ENCODE data around the gene CPAMD8. TPM values are rescaled to one million over a fixed set of nuclear protein-coding genes. Genes with fewer than 3 reads are reported as not detected.

The CPAMD8 gene
- total and polyA plus RNA-seq, 2 donors (not counting 1 experiment from before 2014, with no cell fraction given) = 0.14 to 1.7 TPM

- Histone ChIP-seq H3K9me3 (ENCODE audit: control insufficient read depth, insufficient read depth, low read depth, low read length) (no peaks in the 10 kb centered on the region), H3K36me3 (ENCODE audit: control insufficient read depth, insufficient read depth, low read length) (no peaks in the 10 kb centered on the region), H3K79me2 (ENCODE audit: control insufficient read depth, insufficient read depth, low read length) (peaks cover 25% of the 10 kb centered on the region), H3K4me3 (replicated peaks in 1 of 4; ENCODE audit: control extremely low read depth in 1 of 4, insufficient read depth in 1 of 4, low read depth in 3 of 4, low read length in 4 of 4) (no peak overlapping the region), H3K4me2 (ENCODE audit: extremely low read depth, insufficient read depth, low read length) (no peak overlapping the region), H2AFZ (ENCODE audit: low read length) (no peak overlapping the region), H3K27ac (ENCODE audit: insufficient read depth, low read length) (no peak overlapping the region), H3K4me1 (ENCODE audit: control insufficient read depth, extremely low read depth, insufficient read depth, low read length) (peaks cover 6% of the 10 kb centered on the region), H3K9ac (ENCODE audit: insufficient read depth, low read length) (no peak overlapping the region), H3K27me3 (ENCODE audit: control insufficient read depth, insufficient read depth, low read length) (no peaks in the 10 kb centered on the region), H4K20me1 (ENCODE audit: control insufficient read depth, extremely low read depth, insufficient read depth, low read length) (no peaks in the 10 kb centered on the region)
- no peak for DNase-seq (ENCODE audit: low read depth in 2 of 2)
- no peak for TF ChIP-seq CTCF (conservative IDR thresholded peaks at IDR 0.05 in 1 of 2, IDR thresholded peaks at IDR 0.05 in 1 of 2; ENCODE audit: low read depth in 1 of 2, low read length in 2 of 2)
- TF ChIP-seq EZH2 (IDR thresholded peaks at IDR 0.05; ENCODE audit: low read length, missing control alignments) = no peak
Observed at GRCh38 chr19:17070912-17071311, 44.3 kb upstream of the CPAMD8 start.

GRCh38 chr19:17070421-17070820 is 43.8 kb upstream of the CPAMD8 start:
- Histone ChIP-seq H3K27me3 (ENCODE audit: control insufficient read depth, insufficient read depth, low read length) (no peaks in the 10 kb centered on the region), H2AFZ (ENCODE audit: low read length) (no peak overlapping the region), H3K4me1 (ENCODE audit: control insufficient read depth, extremely low read depth, insufficient read depth, low read length) (peaks cover 6% of the 10 kb centered on the region), H3K36me3 (ENCODE audit: control insufficient read depth, insufficient read depth, low read length) (no peaks in the 10 kb centered on the region), H3K79me2 (ENCODE audit: control insufficient read depth, insufficient read depth, low read length) (peaks cover 24% of the 10 kb centered on the region), H3K4me2 (ENCODE audit: extremely low read depth, insufficient read depth, low read length) (no peak overlapping the region), H3K27ac (ENCODE audit: insufficient read depth, low read length) (no peak overlapping the region), H4K20me1 (ENCODE audit: control insufficient read depth, extremely low read depth, insufficient read depth, low read length) (no peaks in the 10 kb centered on the region), H3K4me3 (replicated peaks in 1 of 4; ENCODE audit: control extremely low read depth in 1 of 4, insufficient read depth in 1 of 4, low read depth in 3 of 4, low read length in 4 of 4) (no peak overlapping the region), H3K9me3 (ENCODE audit: control insufficient read depth, insufficient read depth, low read depth, low read length) (no peaks in the 10 kb centered on the region), H3K9ac (ENCODE audit: insufficient read depth, low read length) (no peak overlapping the region)
- TF ChIP-seq CTCF (conservative IDR thresholded peaks at IDR 0.05 in 1 of 2, IDR thresholded peaks at IDR 0.05 in 1 of 2; ENCODE audit: low read depth in 1 of 2, low read length in 2 of 2) (no peak), EZH2 (IDR thresholded peaks at IDR 0.05; ENCODE audit: low read length, missing control alignments) (no peak)
- DNase-seq (ENCODE audit: low read depth in 2 of 2) = no peak

GRCh38 chr19:17069193-17069592 is 42.6 kb upstream of the CPAMD8 start:
- no peak overlapping the region for H3K4me3 ChIP-seq (replicated peaks in 1 of 4; ENCODE audit: control extremely low read depth in 1 of 4, insufficient read depth in 1 of 4, low read depth in 3 of 4, low read length in 4 of 4)
- no peak overlapping the region for H3K9ac ChIP-seq (ENCODE audit: insufficient read depth, low read length)
- no peak overlapping the region for H2AFZ ChIP-seq (ENCODE audit: low read length)
- H3K27ac ChIP-seq (ENCODE audit: insufficient read depth, low read length) = no peak overlapping the region
- no peak for DNase-seq (ENCODE audit: low read depth in 2 of 2)
- H3K4me1 ChIP-seq (ENCODE audit: control insufficient read depth, extremely low read depth, insufficient read depth, low read length) = peaks cover 3% of the 10 kb centered on the region
- no peak for TF ChIP-seq CTCF (conservative IDR thresholded peaks at IDR 0.05 in 1 of 2, IDR thresholded peaks at IDR 0.05 in 1 of 2; ENCODE audit: low read depth in 1 of 2, low read length in 2 of 2)
- no peak for TF ChIP-seq EZH2 (IDR thresholded peaks at IDR 0.05; ENCODE audit: low read length, missing control alignments)
- H3K36me3 ChIP-seq (ENCODE audit: control insufficient read depth, insufficient read depth, low read length) = no peaks in the 10 kb centered on the region
- no peaks in the 10 kb centered on the region for H3K27me3 ChIP-seq (ENCODE audit: control insufficient read depth, insufficient read depth, low read length)
- peaks cover 24% of the 10 kb centered on the region for H3K79me2 ChIP-seq (ENCODE audit: control insufficient read depth, insufficient read depth, low read length)
- H3K9me3 ChIP-seq (ENCODE audit: control insufficient read depth, insufficient read depth, low read depth, low read length) = no peaks in the 10 kb centered on the region
- H3K4me2 ChIP-seq (ENCODE audit: extremely low read depth, insufficient read depth, low read length) = no peak overlapping the region
- H4K20me1 ChIP-seq (ENCODE audit: control insufficient read depth, extremely low read depth, insufficient read depth, low read length) = no peaks in the 10 kb centered on the region

All from fibroblast of lung (primary cell).